Ovary (tissue), 3 donors: ENCODE data around the gene DCAF16.

Source experiments
- CTCF ChIP-seq, 3 donors: fragments of 450-650 bp in 2 of 3; fragments of 200-600 bp in 1 of 3; IDR thresholded peaks; one replicate each; pipeline versions ENCODE4 v1.5.1 to v1.8.0; 2016 to 2022; ENCODE audit warnings: antibody characterized with exemption in 3 of 3, mild to moderate bottlenecking in 1 of 3
- POLR2A ChIP-seq: fragments of 450-650 bp; IDR thresholded peaks from one replicate; pipeline ENCODE4 v1.6.1; 2017; ENCODE audit warnings: antibody characterized with exemption, mild to moderate bottlenecking, moderate library complexity
- donor health status: DM: no; HTN: no; CAD: no.

- TF ChIP-seq POLR2A, result no peak
- no peak for TF ChIP-seq CTCF (IDR thresholded peaks at IDR 0.05)
Observed at GRCh38 chr4:17757621-17758020, 52.9 kb downstream of the DCAF16 start.
